Thoracic aorta (tissue), 2 donors: Measurements from ENCODE around the gene CBFB. TPM values are rescaled to one million over a fixed set of nuclear protein-coding genes. Genes with fewer than 3 reads are reported as not detected.

ENCODE experiments used
- ATAC-seq: fragments of 150-250 bp; one replicate; pipeline ENCODE4 v1.8.0; 2017; ENCODE audit warnings: low read depth; ENCODE audit not compliant: insufficient number of reproducible peaks, low FRiP score
- DNase-seq: peaks from one replicate; pipeline ENCODE4 v3.0.0-alpha.2; 2020; ENCODE audit warnings: low spot score
- H3K27ac ChIP-seq, 2 donors: fragments of 200-600 bp; sonication (generic); 1 replicate in 1 of 2; 2 replicates in 1 of 2; pipeline ENCODE4 v1.5.1; 2016; ENCODE audit warnings: mild to moderate bottlenecking in 2 of 2, moderate library complexity in 2 of 2
- H3K27me3 ChIP-seq: fragments of 200-600 bp; sonication (generic); replicated peaks from 2 replicates; pipeline ENCODE4 v1.6.0; 2016; ENCODE audit warnings: mild to moderate bottlenecking; ENCODE audit not compliant: insufficient read depth
- H3K36me3 ChIP-seq: fragments of 200-600 bp; sonication (generic); one replicate; pipeline ENCODE4 v1.5.1; 2016
- H3K4me1 ChIP-seq, 2 donors: fragments of 200-600 bp; sonication (generic); 1 replicate in 1 of 2; 2 replicates in 1 of 2; pipeline versions ENCODE4 v1.5.1 to v1.6.0; 2016; ENCODE audit warnings: low read depth in 2 of 2, mild to moderate bottlenecking in 1 of 2; ENCODE audit not compliant: control insufficient read depth in 1 of 2
- H3K4me3 ChIP-seq: fragments of 200-600 bp; sonication (generic); 2 replicates; pipeline ENCODE4 v1.5.1; 2016; ENCODE audit warnings: mild to moderate bottlenecking
- H3K9me3 ChIP-seq: fragments of 200-600 bp; sonication (generic); 2 replicates; pipeline ENCODE4 v1.5.1; 2016
- CTCF ChIP-seq: fragments of 200-600 bp; sonication (generic); IDR thresholded peaks from one replicate; pipeline ENCODE4 v1.5.1; 2019; ENCODE audit warnings: antibody characterized with exemption
- total RNA-seq, 2 donors: library from RNA; depleted of rRNA; stranded (reverse); fragments of >200 nt; gene quantifications; one replicate each; pipeline versions ENCODE4 v1.1.0 to v1.2.3, GENCODE V29; 2016

The CBFB gene
- total RNA-seq, 2 donors from 2014 or later, result 28.3 to 79.7 TPM

GRCh38 chr16:67109407-67110135, 80.6 kb downstream of the CBFB start, which contains the start of gene PHAF1:
TSS of gene PHAF1 (plus strand) at chr16:67109941. CDS start at chr16:67110176, 235 bp downstream.
- no peaks in the 10 kb centered on the region for H3K27me3 ChIP-seq
- H3K27ac ChIP-seq, result peak within 1 kb of the TSS; percentile 82 to 84
- H3K4me3 ChIP-seq, result peak within 1 kb of the TSS; percentile 87
- H3K36me3 ChIP-seq, result no peaks in the 10 kb centered on the region
- peak; percentile 88 for ATAC-seq
- H3K9me3 ChIP-seq, result no peaks in the 10 kb centered on the region
- DNase-seq, result peak; percentile 62
- H3K4me1 ChIP-seq, result peaks cover 12 to 40% of the 10 kb centered on the region in 2 donors
- TF ChIP-seq CTCF, result no peak

GRCh38 chr16:67111951-67112444, 83.0 kb downstream of the CBFB start:
- no peak overlapping the region for H3K27ac ChIP-seq
- H3K9me3 ChIP-seq, result no peaks in the 10 kb centered on the region
- DNase-seq (no peak), ATAC-seq (no peak)
- H3K4me3 ChIP-seq, result no peak overlapping the region
- H3K4me1 ChIP-seq, result peaks cover 12 to 25% of the 10 kb centered on the region in 2 donors
- no peaks in the 10 kb centered on the region for H3K27me3 ChIP-seq
- no peaks in the 10 kb centered on the region for H3K36me3 ChIP-seq
- TF ChIP-seq CTCF, result no peak

- peaks cover 12 to 25% of the 10 kb centered on the region in 2 donors for H3K4me1 ChIP-seq
Observed at GRCh38 chr16:67112591-67113399, 83.8 kb downstream of the CBFB start.

GRCh38 chr16:67114793-67115192, 85.8 kb downstream of the CBFB start:
- Histone ChIP-seq H3K27me3 (no peaks in the 10 kb centered on the region), H3K27ac (no peak overlapping the region), H3K36me3 (no peaks in the 10 kb centered on the region), H3K9me3 (no peaks in the 10 kb centered on the region), H3K4me3 (no peak overlapping the region), H3K4me1 (peaks cover 12 to 17% of the 10 kb centered on the region in 2 donors)
- ATAC-seq (no peak), DNase-seq (no peak)
- no peak for TF ChIP-seq CTCF

More at GRCh38 chr16:67112591-67113399, 83.8 kb downstream of the CBFB start:
- H3K27ac ChIP-seq, result no peak overlapping the region
- no peaks in the 10 kb centered on the region for H3K36me3 ChIP-seq
- ATAC-seq (no peak), DNase-seq (no peak)
- TF ChIP-seq CTCF, result no peak
- no peaks in the 10 kb centered on the region for H3K9me3 ChIP-seq
- H3K27me3 ChIP-seq, result no peaks in the 10 kb centered on the region
- H3K4me3 ChIP-seq, result no peak overlapping the region

GRCh38 chr16:67115639-67116038, 86.7 kb downstream of the CBFB start:
- no peak overlapping the region for H3K4me3 ChIP-seq
- no peak for DNase-seq
- no peaks in the 10 kb centered on the region for H3K27me3 ChIP-seq
- peaks cover 9 to 12% of the 10 kb centered on the region in 2 donors for H3K4me1 ChIP-seq
- H3K36me3 ChIP-seq, result no peaks in the 10 kb centered on the region
- no peak for ATAC-seq
- TF ChIP-seq CTCF, result no peak
- no peak overlapping the region for H3K27ac ChIP-seq
- H3K9me3 ChIP-seq, result no peaks in the 10 kb centered on the region
